PFSK-1 (cell line): Measurements from ENCODE around the gene ADGRB3.

Experiments
- POLR2AphosphoS5 ChIP-seq: IDR thresholded peaks from 2 replicates; pipeline ENCODE4 v1.6.1; 2012; ENCODE audit warnings: low read depth, mild to moderate bottlenecking, control low read depth, low read length, moderate library complexity
- TAF1 ChIP-seq: IDR thresholded peaks from 2 replicates; pipeline ENCODE4 v1.6.1; 2012; ENCODE audit warnings: low read length, control low read depth, borderline replicate concordance; ENCODE audit not compliant: insufficient read depth
- TF ChIP-seq, protein P1 (sequence below), 2 experiments: IDR thresholded peaks; 2 replicates each; pipeline versions ENCODE4 v1.6.1 to v1.8.0; 2011 to 2012; ENCODE audit warnings: low read depth in 2 of 2, low read length in 2 of 2, control low read depth in 1 of 2, inconsistent platforms in 1 of 2, mild to moderate bottlenecking in 1 of 2, moderate library complexity in 1 of 2; ENCODE audit not compliant: insufficient read depth in 1 of 2

- TF ChIP-seq POLR2AphosphoS5 (no peak), TAF1 (no peak)
- TF ChIP-seq, protein P1, sequence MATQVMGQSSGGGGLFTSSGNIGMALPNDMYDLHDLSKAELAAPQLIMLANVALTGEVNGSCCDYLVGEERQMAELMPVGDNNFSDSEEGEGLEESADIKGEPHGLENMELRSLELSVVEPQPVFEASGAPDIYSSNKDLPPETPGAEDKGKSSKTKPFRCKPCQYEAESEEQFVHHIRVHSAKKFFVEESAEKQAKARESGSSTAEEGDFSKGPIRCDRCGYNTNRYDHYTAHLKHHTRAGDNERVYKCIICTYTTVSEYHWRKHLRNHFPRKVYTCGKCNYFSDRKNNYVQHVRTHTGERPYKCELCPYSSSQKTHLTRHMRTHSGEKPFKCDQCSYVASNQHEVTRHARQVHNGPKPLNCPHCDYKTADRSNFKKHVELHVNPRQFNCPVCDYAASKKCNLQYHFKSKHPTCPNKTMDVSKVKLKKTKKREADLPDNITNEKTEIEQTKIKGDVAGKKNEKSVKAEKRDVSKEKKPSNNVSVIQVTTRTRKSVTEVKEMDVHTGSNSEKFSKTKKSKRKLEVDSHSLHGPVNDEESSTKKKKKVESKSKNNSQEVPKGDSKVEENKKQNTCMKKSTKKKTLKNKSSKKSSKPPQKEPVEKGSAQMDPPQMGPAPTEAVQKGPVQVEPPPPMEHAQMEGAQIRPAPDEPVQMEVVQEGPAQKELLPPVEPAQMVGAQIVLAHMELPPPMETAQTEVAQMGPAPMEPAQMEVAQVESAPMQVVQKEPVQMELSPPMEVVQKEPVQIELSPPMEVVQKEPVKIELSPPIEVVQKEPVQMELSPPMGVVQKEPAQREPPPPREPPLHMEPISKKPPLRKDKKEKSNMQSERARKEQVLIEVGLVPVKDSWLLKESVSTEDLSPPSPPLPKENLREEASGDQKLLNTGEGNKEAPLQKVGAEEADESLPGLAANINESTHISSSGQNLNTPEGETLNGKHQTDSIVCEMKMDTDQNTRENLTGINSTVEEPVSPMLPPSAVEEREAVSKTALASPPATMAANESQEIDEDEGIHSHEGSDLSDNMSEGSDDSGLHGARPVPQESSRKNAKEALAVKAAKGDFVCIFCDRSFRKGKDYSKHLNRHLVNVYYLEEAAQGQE (IDR thresholded peaks at IDR 0.05; ENCODE audit: insufficient read depth in 1 of 2, low read depth in 2 of 2, low read length in 2 of 2) = no peak
These were observed 45.2 kb downstream of the ADGRB3 start for GRCh38 chr6:68680264-68680663.
